K562 (cell line): ENCODE data around the gene BPNT1. TPM values are rescaled to one million over a fixed set of nuclear protein-coding genes. Genes with fewer than 3 reads are reported as not detected.
A peak's percentile ranks its signal among the peaks of the same experiment; 100 is the strongest.

ENCODE experiments used
- ATAC-seq: fragments of 200-7000 bp; cut with Tn5 transposase; 3 replicates; pipeline ENCODE4 v1.9.1; 2020; ENCODE audit warnings: moderate library complexity
- BruUV-seq: library from RNA; stranded (reverse); fragments of 400-500 nt; replicated peaks from 2 replicates; lab custom pipeline; 2021; lab: Mats Ljungman, UMichigan
- CTCF ChIA-PET: fragments of 300-600 bp; formaldehyde crosslinking; extraction: SDS; loops from one replicate; lab custom pipeline; 2021; ENCODE audit warnings: low intra/inter-chr PET ratio; lab: Yijun Ruan, JAX
- POLR2A ChIA-PET: fragments of 300-600, 350-650 bp; sonication (Branson Sonifier 250); formaldehyde crosslinking; extraction: SDS; loops from one replicate; lab custom pipeline; 2021; ENCODE audit warnings: antibody characterized with exemption, inconsistent platforms; lab: Yijun Ruan, JAX
- DNase-seq, 4 experiments: peaks; one replicate each; pipeline versions ENCODE4 v3.0.0 to v3.0.0-alpha.2; 2011 to 2018; ENCODE audit warnings: low spot score in 3 of 4, mixed read lengths in 3 of 4; ENCODE audit errors: extremely low read depth in 1 of 4
- FAIRE-seq: peaks from 2 replicates; lab custom pipeline; 2011; peaks lifted over from hg19 to GRCh38; lab: Jason Lieb, UNC
- H2AFZ ChIP-seq: 2 replicates; pipeline ENCODE4 v1.6.0; 2011; ENCODE audit warnings: low read depth, low read length, control low read depth, inconsistent platforms
- H3K27ac ChIP-seq: fragments of 200-600 bp; 3 replicates; pipeline ENCODE4 v1.8.0; 2011; ENCODE audit warnings: low read depth, mild to moderate bottlenecking, control low read depth, inconsistent platforms, low read length, moderate library complexity, mixed read lengths; ENCODE audit errors: extremely low read depth
- H3K27me3 ChIP-seq, 2 experiments: fragments of 300-600 bp in 1 of 2; 2 replicates in 1 of 2; 3 replicates in 1 of 2; pipeline versions ENCODE4 v1.6.0 to v1.8.0; 2011; ENCODE audit warnings: inconsistent platforms in 2 of 2, low read length in 2 of 2, mild to moderate bottlenecking in 1 of 2, mixed read lengths in 1 of 2, moderate library complexity in 1 of 2; ENCODE audit not compliant: control insufficient read depth in 2 of 2, insufficient read depth in 2 of 2
- H3K36me3 ChIP-seq: fragments of 300-600 bp; 3 replicates; pipeline ENCODE4 v1.8.0; 2011; ENCODE audit warnings: mild to moderate bottlenecking, low read length, inconsistent platforms; ENCODE audit not compliant: control insufficient read depth, insufficient read depth
- H3K4me1 ChIP-seq, 2 experiments: fragments of 200-600 bp in 1 of 2; replicated peaks in 1 of 2; 2 replicates in 1 of 2; 3 replicates in 1 of 2; pipeline versions ENCODE4 v1.5.1 to v1.8.0; 2011; ENCODE audit warnings: inconsistent platforms in 2 of 2, low read length in 2 of 2, mild to moderate bottlenecking in 1 of 2, mixed read lengths in 1 of 2, moderate library complexity in 1 of 2; ENCODE audit not compliant: control insufficient read depth in 2 of 2, insufficient read depth in 2 of 2
- H3K4me2 ChIP-seq: 2 replicates; pipeline ENCODE4 v1.6.1; 2011; ENCODE audit warnings: low read length, control low read depth, inconsistent platforms, mixed read lengths; ENCODE audit not compliant: insufficient read depth
- H3K4me3 ChIP-seq: fragments of 200-600 bp; sonication (generic), shearing (Covaris generic); 2 replicates; pipeline ENCODE4 v1.5.1; 2016; ENCODE audit warnings: control low read depth, inconsistent platforms
- H3K79me2 ChIP-seq: fragments of 200-600 bp; 3 replicates; pipeline ENCODE4 v1.8.0; 2011; ENCODE audit warnings: low read length, inconsistent platforms; ENCODE audit not compliant: control insufficient read depth, insufficient read depth
- H3K9ac ChIP-seq, 2 experiments: 2 replicates each; pipeline versions ENCODE4 v1.6.0 to v1.6.1; 2011; ENCODE audit warnings: low read depth in 2 of 2, low read length in 2 of 2, control low read depth in 1 of 2, inconsistent platforms in 1 of 2, mild to moderate bottlenecking in 1 of 2, mixed read lengths in 1 of 2; ENCODE audit not compliant: insufficient read depth in 1 of 2
- H3K9me1 ChIP-seq: one replicate; pipeline ENCODE4 v1.6.0; 2011; ENCODE audit warnings: inconsistent platforms, mild to moderate bottlenecking, low read length, moderate library complexity; ENCODE audit not compliant: control insufficient read depth, insufficient read depth
- H3K9me3 ChIP-seq: replicated peaks from 2 replicates; pipeline ENCODE4 v1.5.1; 2011; ENCODE audit warnings: low read depth, low read length, inconsistent platforms; ENCODE audit not compliant: control insufficient read depth, insufficient read depth
- H4K20me1 ChIP-seq: replicated peaks from 2 replicates; pipeline ENCODE4 v1.6.1; 2011; ENCODE audit warnings: low read length, inconsistent platforms, mixed read lengths; ENCODE audit not compliant: control insufficient read depth, insufficient read depth
- ARNT ChIP-seq, 2 experiments: fragments of 450-650 bp; IDR thresholded peaks; 2 replicates each; pipeline ENCODE4 v1.6.1; 2016; ENCODE audit warnings: mild to moderate bottlenecking in 1 of 2
- PHF20 ChIP-seq: fragments of 450-650 bp; IDR thresholded peaks from 2 replicates; pipeline ENCODE4 v1.6.1; 2018; ENCODE audit not compliant: partially characterized antibody
- SP1 ChIP-seq: sonication (generic); formaldehyde crosslinking; IDR thresholded peaks from 2 replicates; pipeline ENCODE4 v1.8.1; 2022; ENCODE audit warnings: mild to moderate bottlenecking, missing genetic modification reagents
- TBP ChIP-seq: optimal IDR thresholded peaks from 2 replicates; pipeline ENCODE3; 2011; ENCODE audit warnings: low read depth, low read length, improper control_type of control experiment
- ZC3H8 ChIP-seq: fragments of 450-650 bp; IDR thresholded peaks from 2 replicates; pipeline ENCODE4 v1.6.1; 2017
- ZNF766 ChIP-seq: fragments of 200-800 bp; sonication (Bioruptor generic); conservative IDR thresholded peaks from 2 replicates; pipeline ENCODE4 v1.6.1; 2016; ENCODE audit warnings: missing genetic modification characterization, missing compliant biosample characterization
- WGBS: fragments of 100-300 bp; shearing (Covaris generic); methylation state at CpG from one replicate; pipeline ENCODE4 v1.1.6; 2016; ENCODE audit warnings: low coverage, mixed read lengths; ENCODE audit not compliant: insufficient coverage; ENCODE audit errors: missing lambda C conversion rate; 5-methylcytosine and 5-hydroxymethylcytosine counted together
- in situ Hi-C: fragments of 300-500 bp; cut with MboI; formaldehyde crosslinking; loops from 4 replicates; pipeline ENCODE4 v1.15.0; 2018; ENCODE audit warnings: inconsistent platforms, mixed read lengths
- intact Hi-C: fragments of 100-400 bp; cut with micrococcal nuclease; formaldehyde crosslinking; loops from 2 replicates; pipeline ENCODE4 v1.14.2; 2022
- polyA plus RNA-seq, 8 experiments: library from polyadenylated mRNA; depleted of rRNA in 4 of 8; stranded (reverse) in 5 of 8; unstranded in 3 of 8; fragments of >200 nt; fragmentation: Nextera tagmentation in 2 of 8; fragmentation: Illumina TruSeq in 1 of 8; extraction: Ambion mirVana in 2 of 8; extraction: Trizol in 1 of 8; gene quantifications; 2 replicates each; pipeline versions ENCODE4 v1.2.1 to v1.2.3, GENCODE V29; 2011 to 2014; ENCODE audit warnings: inconsistent platforms in 1 of 8, missing spikeins in 1 of 8
- total RNA-seq, 7 experiments: library from RNA; depleted of rRNA in 6 of 7; stranded (reverse); fragments of >200 nt in 6 of 7; fragmentation: Illumina TruSeq in 2 of 7; extraction: Trizol in 2 of 7; gene quantifications; 2 replicates each; pipeline versions ENCODE4 v1.2.1 to v1.2.3, GENCODE V29; 2011 to 2021; ENCODE audit warnings: low replicate concordance in 1 of 7
- TF ChIP-seq, protein P1 (sequence below): fragments of 250-450 bp; sonication (Bioruptor Pico); IDR thresholded peaks from 2 replicates; pipeline ENCODE4 v1.5.0; 2021
- TF ChIP-seq, protein P2 (sequence below): fragments of 450-650 bp; IDR thresholded peaks from 2 replicates; pipeline ENCODE4 v1.6.1; 2017; ENCODE audit warnings: antibody characterized with exemption, mild to moderate bottlenecking
- TF ChIP-seq, protein P3 (sequence below): sonication (generic); formaldehyde crosslinking; IDR thresholded peaks from 2 replicates; pipeline ENCODE4 v1.8.0; 2023; ENCODE audit warnings: mild to moderate bottlenecking, missing genetic modification reagents

Gene BPNT1
- total and polyA plus RNA-seq, 9 of the 15 experiments (the other 6 are each of a cell fraction or from before 2014, with no cell fraction given): 30.2 to 73.8 (median 40.5) TPM

DNA sequence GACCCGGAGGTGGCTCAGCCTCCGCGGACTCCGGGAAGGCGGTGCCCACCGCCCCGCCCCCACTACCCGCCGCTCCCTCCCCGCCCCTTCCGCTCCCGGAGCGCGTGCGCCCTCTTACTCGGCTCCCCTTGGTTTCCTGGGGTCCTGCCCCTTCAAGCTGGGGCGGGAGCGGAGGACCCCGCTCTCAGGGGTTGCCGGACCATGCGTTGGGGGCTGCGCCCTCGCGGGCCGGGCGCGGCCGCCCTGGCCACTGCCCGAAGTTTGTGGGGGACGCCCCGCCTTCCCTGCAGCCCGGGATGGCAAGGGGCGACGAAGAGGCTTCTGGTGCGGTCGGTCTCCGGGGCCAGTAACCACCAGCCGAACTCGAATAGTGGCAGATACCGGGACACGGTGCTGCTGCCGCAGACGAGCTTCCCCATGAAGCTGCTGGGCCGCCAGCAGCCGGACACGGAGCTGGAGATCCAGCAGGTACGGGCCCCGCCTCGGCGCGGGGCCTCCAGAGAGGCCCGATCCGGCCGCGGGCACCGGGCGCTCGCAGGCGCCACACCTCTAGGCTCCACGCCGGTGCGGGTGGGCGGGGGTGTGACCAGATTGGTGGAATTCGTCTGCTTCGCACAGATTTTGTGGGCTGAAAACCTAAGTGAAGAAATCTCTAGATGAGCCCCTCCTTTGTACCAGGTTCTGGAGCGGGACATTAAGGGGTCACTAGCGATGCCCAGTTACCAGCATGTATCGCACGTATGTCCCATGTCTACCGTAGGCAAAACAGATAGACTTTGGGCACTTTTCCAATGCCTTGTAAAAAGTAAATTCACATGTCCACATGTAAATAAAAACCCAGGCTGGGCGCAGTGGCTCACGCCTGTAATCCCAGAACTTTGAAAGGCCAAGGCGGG is 4.7 kb upstream of the BPNT1 start, which contains the start of gene IARS2 (continued):
- TF ChIP-seq ZC3H8: no peak
- TF ChIP-seq, protein P1, sequence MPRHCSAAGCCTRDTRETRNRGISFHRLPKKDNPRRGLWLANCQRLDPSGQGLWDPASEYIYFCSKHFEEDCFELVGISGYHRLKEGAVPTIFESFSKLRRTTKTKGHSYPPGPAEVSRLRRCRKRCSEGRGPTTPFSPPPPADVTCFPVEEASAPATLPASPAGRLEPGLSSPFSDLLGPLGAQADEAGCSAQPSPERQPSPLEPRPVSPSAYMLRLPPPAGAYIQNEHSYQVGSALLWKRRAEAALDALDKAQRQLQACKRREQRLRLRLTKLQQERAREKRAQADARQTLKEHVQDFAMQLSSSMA (CRISPR knock-in tag): no peak

DNA sequence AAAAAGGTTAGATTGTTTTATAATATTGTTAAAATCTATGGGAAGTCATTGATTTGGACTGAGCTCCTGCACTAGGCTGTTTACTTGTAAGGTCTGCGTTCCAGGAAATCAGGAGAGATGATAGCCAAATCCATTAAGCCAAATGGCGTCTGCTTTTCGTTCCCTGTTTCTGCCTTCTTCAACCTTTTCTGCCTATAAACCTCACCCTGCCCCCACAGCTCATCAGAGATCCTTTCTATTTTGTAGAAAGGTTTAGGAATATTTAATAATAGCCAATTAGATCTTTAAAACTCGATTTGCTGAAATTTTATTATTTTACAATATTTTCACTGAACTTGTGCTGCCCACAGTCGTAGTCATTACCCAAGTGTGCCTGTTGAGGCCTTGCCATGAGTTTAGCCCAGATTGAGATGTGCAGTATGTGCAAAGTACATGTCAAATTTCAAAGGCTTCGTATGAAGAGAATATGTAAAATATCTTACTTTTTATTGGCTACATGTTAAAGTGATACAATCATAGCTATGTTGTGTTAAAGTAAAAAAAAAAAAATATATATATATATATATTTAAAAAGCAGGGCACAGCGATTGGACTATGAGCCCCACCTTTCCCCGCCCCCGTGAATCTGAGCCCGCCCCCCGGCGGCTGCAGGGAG is 3.9 kb upstream of the BPNT1 start:
- Histone ChIP-seq H3K4me1 (peaks cover 14 to 20% of the 10 kb centered on the region in 2 experiments; a peak in 4 of 5 replicates), H2AFZ (peak overlapping the region; percentile 93), H3K9me3 (no peaks in the 10 kb centered on the region), H3K79me2 (peaks cover 35% of the 10 kb centered on the region), H3K36me3 (peaks cover 26% of the 10 kb centered on the region; the same call in 2 of the 3 replicates), H3K4me2 (peak overlapping the region; percentile 53), H3K9me1 (no peaks in the 10 kb centered on the region), H3K27me3 (no peaks in the 10 kb centered on the region), H4K20me1 (no peaks in the 10 kb centered on the region), H3K4me3 (peak overlapping the region; percentile 96), H3K27ac (peak overlapping the region; percentile 65), H3K9ac (peak overlapping the region in 1 of 2 experiments; percentile 49; a peak in 2 of 4 replicates)
- in situ Hi-C loops (no loop called here), intact Hi-C loops (loop anchor here (1.0 to 5.0 kb wide), 2 partner anchors 47 to 166 kb away; partner anchors contain the start of genes EPRS1 and SLC30A10)
- ChIA-PET POLR2A (interaction anchor here (0.6 to 1.0 kb wide), 4 partner anchors 19 to 210 kb away, joined by 3 to 4 read pairs (median 3); no protein-coding TSS in a partner anchor), CTCF (interaction anchor here (1.5 kb wide), 1 partner anchor 48 kb away, joined by 4 read pairs; the partner anchor contains the start of gene EPRS1)
- FAIRE-seq: no peak
- peak in 2 of 4 experiments; percentile 26 to 57 for DNase-seq
- BruUV-seq: no TSS peak
- ATAC-seq: peak; percentile 26
- 2% methylated on average over 12 of the region's 12 CpGs for WGBS
- no peak for TF ChIP-seq PHF20
- 0 out of 2 replicates have a peak, but pooled peaks have one; percentile 51 for TF ChIP-seq ZNF766 (CRISPR knock-in tag)
- TF ChIP-seq, protein P2, sequence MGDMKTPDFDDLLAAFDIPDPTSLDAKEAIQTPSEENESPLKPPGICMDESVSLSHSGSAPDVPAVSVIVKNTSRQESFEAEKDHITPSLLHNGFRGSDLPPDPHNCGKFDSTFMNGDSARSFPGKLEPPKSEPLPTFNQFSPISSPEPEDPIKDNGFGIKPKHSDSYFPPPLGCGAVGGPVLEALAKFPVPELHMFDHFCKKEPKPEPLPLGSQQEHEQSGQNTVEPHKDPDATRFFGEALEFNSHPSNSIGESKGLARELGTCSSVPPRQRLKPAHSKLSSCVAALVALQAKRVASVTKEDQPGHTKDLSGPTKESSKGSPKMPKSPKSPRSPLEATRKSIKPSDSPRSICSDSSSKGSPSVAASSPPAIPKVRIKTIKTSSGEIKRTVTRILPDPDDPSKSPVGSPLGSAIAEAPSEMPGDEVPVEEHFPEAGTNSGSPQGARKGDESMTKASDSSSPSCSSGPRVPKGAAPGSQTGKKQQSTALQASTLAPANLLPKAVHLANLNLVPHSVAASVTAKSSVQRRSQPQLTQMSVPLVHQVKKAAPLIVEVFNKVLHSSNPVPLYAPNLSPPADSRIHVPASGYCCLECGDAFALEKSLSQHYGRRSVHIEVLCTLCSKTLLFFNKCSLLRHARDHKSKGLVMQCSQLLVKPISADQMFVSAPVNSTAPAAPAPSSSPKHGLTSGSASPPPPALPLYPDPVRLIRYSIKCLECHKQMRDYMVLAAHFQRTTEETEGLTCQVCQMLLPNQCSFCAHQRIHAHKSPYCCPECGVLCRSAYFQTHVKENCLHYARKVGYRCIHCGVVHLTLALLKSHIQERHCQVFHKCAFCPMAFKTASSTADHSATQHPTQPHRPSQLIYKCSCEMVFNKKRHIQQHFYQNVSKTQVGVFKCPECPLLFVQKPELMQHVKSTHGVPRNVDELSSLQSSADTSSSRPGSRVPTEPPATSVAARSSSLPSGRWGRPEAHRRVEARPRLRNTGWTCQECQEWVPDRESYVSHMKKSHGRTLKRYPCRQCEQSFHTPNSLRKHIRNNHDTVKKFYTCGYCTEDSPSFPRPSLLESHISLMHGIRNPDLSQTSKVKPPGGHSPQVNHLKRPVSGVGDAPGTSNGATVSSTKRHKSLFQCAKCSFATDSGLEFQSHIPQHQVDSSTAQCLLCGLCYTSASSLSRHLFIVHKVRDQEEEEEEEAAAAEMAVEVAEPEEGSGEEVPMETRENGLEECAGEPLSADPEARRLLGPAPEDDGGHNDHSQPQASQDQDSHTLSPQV: peak; percentile 79
- TF ChIP-seq SP1 (CRISPR knock-in tag): peak; percentile 49; the same call in 1 of the 2 replicates
- TF ChIP-seq, protein P3, sequence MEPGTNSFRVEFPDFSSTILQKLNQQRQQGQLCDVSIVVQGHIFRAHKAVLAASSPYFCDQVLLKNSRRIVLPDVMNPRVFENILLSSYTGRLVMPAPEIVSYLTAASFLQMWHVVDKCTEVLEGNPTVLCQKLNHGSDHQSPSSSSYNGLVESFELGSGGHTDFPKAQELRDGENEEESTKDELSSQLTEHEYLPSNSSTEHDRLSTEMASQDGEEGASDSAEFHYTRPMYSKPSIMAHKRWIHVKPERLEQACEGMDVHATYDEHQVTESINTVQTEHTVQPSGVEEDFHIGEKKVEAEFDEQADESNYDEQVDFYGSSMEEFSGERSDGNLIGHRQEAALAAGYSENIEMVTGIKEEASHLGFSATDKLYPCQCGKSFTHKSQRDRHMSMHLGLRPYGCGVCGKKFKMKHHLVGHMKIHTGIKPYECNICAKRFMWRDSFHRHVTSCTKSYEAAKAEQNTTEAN (CRISPR knock-in tag): no peak
- 0 out of 4 replicates have a peak, but pooled peaks of 1 of the 2 experiments have one; percentile 26 for TF ChIP-seq ARNT (IDR thresholded peaks at IDR 0.05)
- peak; percentile 3 for TF ChIP-seq TBP
